Endothelial cell of umbilical vein (primary cell): Measurements from ENCODE around the gene FBXO44. TPM values are rescaled to one million over a fixed set of nuclear protein-coding genes. Genes with fewer than 3 reads are reported as not detected.

Source experiments
- BruUV-seq: library from RNA; stranded (reverse); fragments of 400-500 nt; replicated peaks from 2 replicates; lab custom pipeline; 2021; lab: Mats Ljungman, UMichigan
- CTCF ChIA-PET: fragments of 300-600, 350-600 bp; sonication (Branson Sonifier 250); formaldehyde crosslinking; loops from one replicate; lab custom pipeline; 2021; ENCODE audit warnings: antibody characterized with exemption, inconsistent platforms; lab: Charles Lee
- POLR2A ChIA-PET: fragments of 300-600, 350-600 bp; sonication (Branson Sonifier 250); formaldehyde crosslinking; loops from one replicate; lab custom pipeline; 2021; ENCODE audit warnings: antibody characterized with exemption, inconsistent platforms; lab: Charles Lee
- DNase-seq: peaks from one replicate; pipeline ENCODE4 v3.0.0-alpha.2; 2011; ENCODE audit warnings: low read depth, low spot score
- FAIRE-seq: peaks from 2 replicates; lab custom pipeline; 2011; peaks lifted over from hg19 to GRCh38; lab: Jason Lieb, UNC
- H2AFZ ChIP-seq: 2 replicates; pipeline ENCODE4 v1.6.0; 2012; ENCODE audit warnings: low read depth, low read length, control low read depth, inconsistent platforms
- H3K27ac ChIP-seq: 2 replicates; pipeline ENCODE4 v1.5.1; 2011; ENCODE audit warnings: low read depth, mild to moderate bottlenecking, control low read depth, low read length, moderate library complexity; ENCODE audit not compliant: insufficient read depth
- H3K27me3 ChIP-seq, 2 experiments: 2 replicates each; pipeline versions ENCODE4 v1.6.0 to v1.6.1; 2011; ENCODE audit warnings: low read length in 2 of 2, mixed read lengths in 1 of 2; ENCODE audit not compliant: control insufficient read depth in 2 of 2, insufficient read depth in 2 of 2
- H3K36me3 ChIP-seq, 2 experiments: 2 replicates in 1 of 2; 3 replicates in 1 of 2; pipeline ENCODE4 v1.5.1; 2011; ENCODE audit warnings: low read length in 2 of 2, mild to moderate bottlenecking in 1 of 2, moderate library complexity in 1 of 2; ENCODE audit not compliant: control insufficient read depth in 2 of 2, insufficient read depth in 2 of 2; ENCODE audit errors: extremely low read depth in 1 of 2
- H3K4me1 ChIP-seq: 3 replicates; pipeline ENCODE4 v1.5.1; 2011; ENCODE audit warnings: mild to moderate bottlenecking, low read length; ENCODE audit not compliant: control insufficient read depth, insufficient read depth; ENCODE audit errors: extremely low read depth
- H3K4me2 ChIP-seq: 2 replicates; pipeline ENCODE4 v1.6.1; 2011; ENCODE audit warnings: low read length, control low read depth, mixed read lengths; ENCODE audit not compliant: insufficient read depth
- H3K4me3 ChIP-seq, 3 experiments: fragments of 200-600 bp in 1 of 3; sonication (generic), shearing (Covaris generic) in 1 of 3; replicated peaks in 1 of 3; 2 replicates each; pipeline ENCODE4 v1.5.1; 2011 to 2016; ENCODE audit warnings: control low read depth in 3 of 3, low read length in 3 of 3, mild to moderate bottlenecking in 2 of 3, inconsistent platforms in 1 of 3, low read depth in 1 of 3, moderate library complexity in 1 of 3; ENCODE audit not compliant: insufficient read depth in 1 of 3
- H3K79me2 ChIP-seq: 2 replicates; pipeline ENCODE4 v1.6.0; 2012; ENCODE audit warnings: low read length, inconsistent platforms; ENCODE audit not compliant: control insufficient read depth, insufficient read depth
- H3K9ac ChIP-seq: replicated peaks from 2 replicates; pipeline ENCODE3; 2011; ENCODE audit warnings: low read length, control low read depth; ENCODE audit not compliant: insufficient read depth; ENCODE audit errors: extremely low read depth
- H3K9me1 ChIP-seq: replicated peaks from 3 replicates; pipeline ENCODE4 v1.6.0; 2011; ENCODE audit warnings: mild to moderate bottlenecking, low read length; ENCODE audit not compliant: control insufficient read depth, insufficient read depth; ENCODE audit errors: extremely low read depth
- H3K9me3 ChIP-seq: replicated peaks from 2 replicates; pipeline ENCODE4 v1.5.1; 2012; ENCODE audit warnings: low read length, inconsistent platforms; ENCODE audit not compliant: control insufficient read depth, insufficient read depth
- H4K20me1 ChIP-seq: replicated peaks from 2 replicates; pipeline ENCODE3; 2011; ENCODE audit warnings: mild to moderate bottlenecking, low read length; ENCODE audit not compliant: control insufficient read depth, insufficient read depth; ENCODE audit errors: extremely low read depth
- EZH2 ChIP-seq: IDR thresholded peaks from 2 replicates; pipeline ENCODE4 v1.6.1; 2012; ENCODE audit warnings: borderline replicate concordance, low read depth, mild to moderate bottlenecking, moderate library complexity, low read length, inconsistent platforms; ENCODE audit not compliant: severe bottlenecking
- FOS ChIP-seq: IDR thresholded peaks from 2 replicates; pipeline ENCODE4 v1.6.1; 2011; ENCODE audit warnings: mild to moderate bottlenecking, low read length, moderate library complexity, borderline replicate concordance; ENCODE audit not compliant: insufficient read depth
- GATA2 ChIP-seq: IDR thresholded peaks from 2 replicates; pipeline ENCODE4 v1.7.0; 2011; ENCODE audit warnings: low read depth, mild to moderate bottlenecking, moderate library complexity, mixed read lengths, low read length; ENCODE audit not compliant: insufficient read length, insufficient read depth
- JUN ChIP-seq: IDR thresholded peaks from 2 replicates; pipeline ENCODE4 v1.6.1; 2011; ENCODE audit warnings: borderline replicate concordance, low read depth; ENCODE audit not compliant: insufficient read length, insufficient read depth
- MYC ChIP-seq: IDR thresholded peaks from one replicate; pipeline ENCODE4 v1.6.1; 2011; ENCODE audit warnings: mild to moderate bottlenecking, low read depth, low read length
- POLR2A ChIP-seq: IDR thresholded peaks from 2 replicates; pipeline ENCODE4 v1.6.1; 2012; ENCODE audit warnings: low read depth, mild to moderate bottlenecking, control low read depth, low read length
- POLR2AphosphoS5 ChIP-seq: IDR thresholded peaks from 2 replicates; pipeline ENCODE4 v1.6.1; 2012; ENCODE audit warnings: low read depth, mild to moderate bottlenecking, control low read depth, low read length, moderate library complexity; ENCODE audit not compliant: insufficient read depth
- dilution Hi-C: fragments of 300-500 bp; cut with MboI; formaldehyde crosslinking; loops from one replicate; pipeline ENCODE4 v1.15.0; 2019; ENCODE audit warnings: low sequenced_read_pairs; ENCODE audit not compliant: extremely low pct_ligation_motif_present
- intact Hi-C: fragments of 100-400 bp; cut with micrococcal nuclease; formaldehyde crosslinking; loops from one replicate; pipeline ENCODE4 v1.10.0; 2022
- polyA plus RNA-seq, 4 experiments: library from polyadenylated mRNA; depleted of rRNA in 3 of 4; stranded (reverse) in 3 of 4; unstranded in 1 of 4; fragments of >200 nt; gene quantifications; 2 replicates each; pipeline versions ENCODE4 v1.2.1 to v1.2.3, GENCODE V29; 2011 to 2012; ENCODE audit warnings: missing spikeins in 1 of 4
- total RNA-seq: library from RNA; stranded (reverse); gene quantifications from 2 replicates; pipeline ENCODE4 v1.2.3, GENCODE V29; 2021
- TF ChIP-seq, protein P1 (sequence below), 2 donors: IDR thresholded peaks; 1 replicate in 1 of 2; 2 replicates in 1 of 2; pipeline ENCODE4 v1.5.1; 2011; ENCODE audit warnings: low read length in 2 of 2, mild to moderate bottlenecking in 2 of 2, moderate library complexity in 2 of 2, control low read depth in 1 of 2, inconsistent platforms in 1 of 2, low read depth in 1 of 2; ENCODE audit not compliant: insufficient read depth in 1 of 2; ENCODE audit errors: extremely low read depth in 1 of 2
- TF ChIP-seq, protein P2 (sequence below): IDR thresholded peaks from 2 replicates; pipeline ENCODE4 v1.6.1; 2011; ENCODE audit not compliant: insufficient read depth, insufficient read length

The FBXO44 gene
- total and polyA plus RNA-seq, 2 donors (not counting 3 experiments of a cell fraction or from before 2014, with no cell fraction given), result 16.8 to 22.5 TPM

DNA sequence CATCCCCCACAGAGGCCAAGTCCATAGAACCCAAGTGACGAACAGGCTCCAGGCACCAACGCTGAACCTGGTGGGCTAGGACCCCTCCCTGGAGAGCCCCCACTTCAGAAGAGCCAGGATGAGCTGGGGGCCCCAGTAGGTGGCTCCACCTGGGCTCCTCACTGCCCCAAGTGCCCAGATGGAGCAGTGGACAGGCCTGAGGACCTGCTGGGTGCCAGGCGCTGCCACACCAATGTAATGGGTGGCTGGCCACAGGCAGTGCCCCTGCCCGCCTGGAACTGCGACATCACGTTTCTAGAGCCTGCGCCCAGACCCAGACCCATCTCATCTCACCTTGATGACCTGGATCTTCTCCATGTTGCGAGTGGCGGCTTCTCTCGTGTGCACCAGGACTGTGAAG, 20.6 kb downstream of the FBXO44 start:
- TF ChIP-seq MYC (no peak), GATA2 (no peak), EZH2 (no peak), FOS (no peak), POLR2AphosphoS5 (no peak), POLR2A (no peak), JUN (no peak)
- TF ChIP-seq, protein P1, sequence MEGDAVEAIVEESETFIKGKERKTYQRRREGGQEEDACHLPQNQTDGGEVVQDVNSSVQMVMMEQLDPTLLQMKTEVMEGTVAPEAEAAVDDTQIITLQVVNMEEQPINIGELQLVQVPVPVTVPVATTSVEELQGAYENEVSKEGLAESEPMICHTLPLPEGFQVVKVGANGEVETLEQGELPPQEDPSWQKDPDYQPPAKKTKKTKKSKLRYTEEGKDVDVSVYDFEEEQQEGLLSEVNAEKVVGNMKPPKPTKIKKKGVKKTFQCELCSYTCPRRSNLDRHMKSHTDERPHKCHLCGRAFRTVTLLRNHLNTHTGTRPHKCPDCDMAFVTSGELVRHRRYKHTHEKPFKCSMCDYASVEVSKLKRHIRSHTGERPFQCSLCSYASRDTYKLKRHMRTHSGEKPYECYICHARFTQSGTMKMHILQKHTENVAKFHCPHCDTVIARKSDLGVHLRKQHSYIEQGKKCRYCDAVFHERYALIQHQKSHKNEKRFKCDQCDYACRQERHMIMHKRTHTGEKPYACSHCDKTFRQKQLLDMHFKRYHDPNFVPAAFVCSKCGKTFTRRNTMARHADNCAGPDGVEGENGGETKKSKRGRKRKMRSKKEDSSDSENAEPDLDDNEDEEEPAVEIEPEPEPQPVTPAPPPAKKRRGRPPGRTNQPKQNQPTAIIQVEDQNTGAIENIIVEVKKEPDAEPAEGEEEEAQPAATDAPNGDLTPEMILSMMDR (IDR thresholded peaks at IDR 0.05; ENCODE audit: extremely low read depth in 1 of 2, insufficient read depth in 1 of 2, low read depth in 1 of 2, low read length in 2 of 2), result no peak
- TF ChIP-seq, protein P2, sequence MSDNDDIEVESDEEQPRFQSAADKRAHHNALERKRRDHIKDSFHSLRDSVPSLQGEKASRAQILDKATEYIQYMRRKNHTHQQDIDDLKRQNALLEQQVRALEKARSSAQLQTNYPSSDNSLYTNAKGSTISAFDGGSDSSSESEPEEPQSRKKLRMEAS, result no peak
- no peaks in the 10 kb centered on the region for H3K9me3 ChIP-seq
- peaks cover 2% of the 10 kb centered on the region for H3K4me1 ChIP-seq
- dilution Hi-C loops (no loop called here), intact Hi-C loops (no loop called here)
- FAIRE-seq, result no peak
- BruUV-seq, result no TSS peak
- no peak overlapping the region for H3K27ac ChIP-seq
- H3K4me2 ChIP-seq, result no peak overlapping the region
- POLR2A ChIA-PET, result no interaction called here
- no peak overlapping the region for H2AFZ ChIP-seq
- H3K27me3 ChIP-seq, result no peaks in the 10 kb centered on the region
- no peaks in the 10 kb centered on the region for H4K20me1 ChIP-seq
- no peaks in the 10 kb centered on the region for H3K9me1 ChIP-seq
- no peak overlapping the region for H3K9ac ChIP-seq
- peaks cover 0 to 14% of the 10 kb centered on the region in 2 experiments for H3K36me3 ChIP-seq
- H3K79me2 ChIP-seq, result no peaks in the 10 kb centered on the region
- H3K4me3 ChIP-seq, result no peak overlapping the region
- CTCF ChIA-PET, result interaction anchor here (1.0 kb wide), 1 partner anchor 11 kb away, joined by 4 read pairs; the partner anchor contains the start of gene FBXO6
- no peak for DNase-seq
